H1 (cell line): Measurements from ENCODE around the gene CNPY3. TPM values are rescaled to one million over a fixed set of nuclear protein-coding genes. Genes with fewer than 3 reads are reported as not detected.

ENCODE experiments used
- CTCF ChIA-PET: fragments of 300-600 bp; sonication (Branson Sonifier 250); formaldehyde crosslinking; loops from one replicate; lab custom pipeline; 2021; ENCODE audit not compliant: partially characterized antibody; lab: Charles Lee
- POLR2A ChIA-PET: fragments of 300-600 bp; sonication (Branson Sonifier 250); formaldehyde crosslinking; loops from one replicate; lab custom pipeline; 2021; ENCODE audit warnings: inconsistent platforms; ENCODE audit not compliant: partially characterized antibody; lab: Charles Lee
- DNase-seq, 2 experiments: peaks; one replicate each; pipeline versions ENCODE4 v3.0.0 to v3.0.0-alpha.2; 2010 to 2022; ENCODE audit warnings: low spot score in 2 of 2, low read depth in 1 of 2, mixed read lengths in 1 of 2
- FAIRE-seq: peaks from 2 replicates; lab custom pipeline; 2011; peaks lifted over from hg19 to GRCh38; lab: Jason Lieb, UNC
- H2AFZ ChIP-seq: 2 replicates; pipeline ENCODE4 v1.8.1; 2012; ENCODE audit warnings: low read length, inconsistent platforms
- H2AK5ac ChIP-seq: 2 replicates; pipeline ENCODE4 v1.6.1; 2013; ENCODE audit warnings: low read depth, low read length
- H2BK120ac ChIP-seq: replicated peaks from 2 replicates; pipeline ENCODE3; 2013; ENCODE audit warnings: low read depth, low read length, inconsistent platforms
- H2BK12ac ChIP-seq: 2 replicates; pipeline ENCODE4 v1.6.1; 2013; ENCODE audit warnings: low read depth, low read length
- H2BK15ac ChIP-seq: 2 replicates; pipeline ENCODE4 v1.6.1; 2013; ENCODE audit warnings: low read length
- H2BK20ac ChIP-seq: 2 replicates; pipeline ENCODE4 v1.6.1; 2013; ENCODE audit warnings: low read length
- H2BK5ac ChIP-seq: 2 replicates; pipeline ENCODE4 v1.6.1; 2013; ENCODE audit warnings: low read depth, low read length
- H3K14ac ChIP-seq: 2 replicates; pipeline ENCODE4 v1.6.1; 2013; ENCODE audit warnings: inconsistent platforms; ENCODE audit not compliant: insufficient read length
- H3K18ac ChIP-seq: 2 replicates; pipeline ENCODE4 v1.6.1; 2013; ENCODE audit warnings: low read length; ENCODE audit errors: extremely low read depth
- H3K23ac ChIP-seq: 2 replicates; pipeline ENCODE4 v1.6.1; 2013; ENCODE audit warnings: inconsistent platforms; ENCODE audit not compliant: insufficient read length
- H3K23me2 ChIP-seq: 2 replicates; pipeline ENCODE4 v1.6.1; 2013; ENCODE audit warnings: low read depth, low read length
- H3K27ac ChIP-seq: 2 replicates; pipeline ENCODE4 v1.6.1; 2011; ENCODE audit warnings: low read depth, low read length, inconsistent platforms
- H3K27me3 ChIP-seq, 4 experiments: replicated peaks in 1 of 4; 1 replicate in 1 of 4; 2 replicates in 3 of 4; pipeline versions ENCODE4 v1.6.1 to v1.8.1; 2011 to 2013; ENCODE audit warnings: low read length in 3 of 4, mild to moderate bottlenecking in 3 of 4, inconsistent platforms in 2 of 4, mixed read lengths in 2 of 4, moderate library complexity in 1 of 4; ENCODE audit not compliant: control insufficient read depth in 3 of 4, insufficient read depth in 3 of 4; ENCODE audit errors: extremely low read depth in 1 of 4
- H3K36me3 ChIP-seq, 4 experiments: 2 replicates each; pipeline versions ENCODE4 v1.6.1 to v1.8.1; 2011 to 2013; ENCODE audit warnings: mild to moderate bottlenecking in 4 of 4, low read length in 3 of 4, moderate library complexity in 2 of 4, control low read depth in 1 of 4, inconsistent platforms in 1 of 4; ENCODE audit not compliant: insufficient read depth in 4 of 4, control insufficient read depth in 2 of 4
- H3K4ac ChIP-seq: replicated peaks from 2 replicates; pipeline ENCODE3; 2013; ENCODE audit warnings: low read length, low read depth, mixed read lengths, inconsistent platforms; ENCODE audit not compliant: insufficient read length
- H3K4me1 ChIP-seq, 4 experiments: replicated peaks in 1 of 4; 1 replicate in 1 of 4; 2 replicates in 3 of 4; pipeline versions ENCODE4 v1.6.1 to v1.8.1; 2011 to 2013; ENCODE audit warnings: low read length in 3 of 4, inconsistent platforms in 2 of 4, mixed read lengths in 1 of 4; ENCODE audit not compliant: insufficient read depth in 4 of 4, control insufficient read depth in 3 of 4
- H3K4me2 ChIP-seq, 2 experiments: 2 replicates each; pipeline versions ENCODE4 v1.6.1 to v1.8.1; 2011 to 2013; ENCODE audit warnings: low read depth in 2 of 2, low read length in 2 of 2, control low read depth in 1 of 2, inconsistent platforms in 1 of 2, mild to moderate bottlenecking in 1 of 2; ENCODE audit not compliant: insufficient read depth in 1 of 2
- H3K4me3 ChIP-seq, 4 experiments: fragments of 200-600, 300-600 bp in 1 of 4; sonication (generic), shearing (Covaris generic), sonication (Bioruptor Twin) in 1 of 4; 2 replicates each; pipeline versions ENCODE4 v1.5.1 to v1.8.1; 2011 to 2016; ENCODE audit warnings: low read length in 4 of 4, low read depth in 3 of 4, control low read depth in 2 of 4, inconsistent platforms in 2 of 4, mild to moderate bottlenecking in 2 of 4, mixed read lengths in 1 of 4, moderate library complexity in 1 of 4; ENCODE audit not compliant: insufficient read depth in 2 of 4; ENCODE audit errors: extremely low read depth in 1 of 4
- H3K56ac ChIP-seq: replicated peaks from 2 replicates; pipeline ENCODE3; 2013; ENCODE audit warnings: low read depth, mild to moderate bottlenecking, mixed read lengths, low read length, inconsistent platforms; ENCODE audit not compliant: insufficient read length
- H3K79me1 ChIP-seq: 2 replicates; pipeline ENCODE4 v1.6.1; 2013; ENCODE audit warnings: low read depth, low read length, control low read depth
- H3K79me2 ChIP-seq, 2 experiments: 2 replicates each; pipeline versions ENCODE4 v1.6.1 to v1.8.1; 2012 to 2013; ENCODE audit warnings: low read length in 2 of 2, mild to moderate bottlenecking in 2 of 2, inconsistent platforms in 1 of 2; ENCODE audit not compliant: insufficient read depth in 2 of 2, control insufficient read depth in 1 of 2
- H3K9ac ChIP-seq, 4 experiments: replicated peaks in 1 of 4; 1 replicate in 1 of 4; 2 replicates in 3 of 4; pipeline versions ENCODE4 v1.6.1 to v1.8.1; 2011 to 2013; ENCODE audit warnings: low read depth in 3 of 4, low read length in 3 of 4, control low read depth in 2 of 4, mild to moderate bottlenecking in 2 of 4, moderate library complexity in 2 of 4, inconsistent platforms in 1 of 4; ENCODE audit errors: extremely low read depth in 1 of 4
- H3K9me3 ChIP-seq, 2 experiments: 2 replicates each; pipeline versions ENCODE4 v1.6.1 to v1.8.1; 2012 to 2013; ENCODE audit warnings: mild to moderate bottlenecking in 2 of 2, moderate library complexity in 2 of 2, control low read depth in 1 of 2, inconsistent platforms in 1 of 2, low read depth in 1 of 2, low read length in 1 of 2, mixed read lengths in 1 of 2; ENCODE audit not compliant: insufficient read depth in 2 of 2
- H4K20me1 ChIP-seq, 2 experiments: replicated peaks in 1 of 2; 2 replicates each; pipeline versions ENCODE3 to v1.8.1; 2011 to 2013; ENCODE audit warnings: inconsistent platforms in 2 of 2, low read length in 2 of 2, mild to moderate bottlenecking in 1 of 2; ENCODE audit not compliant: insufficient read depth in 2 of 2, control insufficient read depth in 1 of 2
- H4K5ac ChIP-seq: 2 replicates; pipeline ENCODE4 v1.6.1; 2013; ENCODE audit warnings: low read length, low read depth, mixed read lengths, inconsistent platforms; ENCODE audit not compliant: insufficient read length
- H4K8ac ChIP-seq: 2 replicates; pipeline ENCODE4 v1.8.0; 2013; ENCODE audit warnings: mild to moderate bottlenecking, moderate library complexity, low read length, inconsistent platforms; ENCODE audit not compliant: insufficient read depth; ENCODE audit errors: extremely low read depth
- H4K91ac ChIP-seq: replicated peaks from 2 replicates; pipeline ENCODE3; 2013; ENCODE audit warnings: low read length, mixed read lengths, inconsistent platforms; ENCODE audit not compliant: insufficient read length
- BACH1 ChIP-seq: IDR thresholded peaks from 2 replicates; pipeline ENCODE4 v1.6.1; 2012; ENCODE audit warnings: low read length, improper control_type of control experiment
- BRCA1 ChIP-seq: IDR thresholded peaks from 2 replicates; pipeline ENCODE4 v1.6.1; 2012; ENCODE audit warnings: low read depth, low read length, improper control_type of control experiment
- CHD2 ChIP-seq: IDR thresholded peaks from 2 replicates; pipeline ENCODE4 v1.6.1; 2012; ENCODE audit warnings: low read length, improper control_type of control experiment
- EZH2 ChIP-seq: fragments of 200-600 bp; sonication (generic); IDR thresholded peaks from 2 replicates; pipeline ENCODE4 v1.7.1; 2012; ENCODE audit warnings: low read depth, mild to moderate bottlenecking, moderate library complexity, low read length, inconsistent platforms; ENCODE audit not compliant: severe bottlenecking
- GTF2F1 ChIP-seq: IDR thresholded peaks from 2 replicates; pipeline ENCODE4 v1.6.1; 2012; ENCODE audit warnings: low read depth, low read length, improper control_type of control experiment, borderline replicate concordance
- NRF1 ChIP-seq: IDR thresholded peaks from 2 replicates; pipeline ENCODE4 v1.6.1; 2011; ENCODE audit warnings: mild to moderate bottlenecking, low read depth, low read length, improper control_type of control experiment
- SIRT6 ChIP-seq: IDR thresholded peaks from one replicate; pipeline ENCODE4 v1.7.1; 2012; ENCODE audit warnings: low read length, inconsistent platforms
- SIX5 ChIP-seq: IDR thresholded peaks from 2 replicates; pipeline ENCODE4 v1.6.1; 2011; ENCODE audit warnings: mild to moderate bottlenecking, low read depth, low read length
- WGBS, 2 experiments: shearing (Covaris generic) in 1 of 2; methylation state at CpG; one replicate each; pipeline versions ENCODE4 v1.1.6 to v1.1.7; 2013 to 2015; ENCODE audit warnings: low lambda C conversion rate in 2 of 2, mixed read lengths in 2 of 2, inconsistent platforms in 1 of 2, low coverage in 1 of 2, missing lambda C conversion rate in 1 of 2; ENCODE audit not compliant: insufficient replicate concordance in 2 of 2, insufficient coverage in 1 of 2, insufficient read length in 1 of 2; ENCODE audit errors: extremely low coverage in 1 of 2, missing lambda C conversion rate in 1 of 2; 5-methylcytosine and 5-hydroxymethylcytosine counted together
- polyA plus RNA-seq, 7 experiments: library from polyadenylated mRNA; depleted of rRNA in 3 of 7; stranded (reverse) in 5 of 7; unstranded in 2 of 7; fragments of >200 nt in 5 of 7; fragments of 200-250 nt in 2 of 7; gene quantifications; 1 replicate in 5 of 7; 2 replicates in 1 of 7; 4 replicates in 1 of 7; pipeline versions ENCODE4 v1.2.1 to v1.2.3, GENCODE V29; 2011 to 2013; ENCODE audit warnings: missing spikeins in 2 of 7, mixed read lengths in 2 of 7
- total RNA-seq: library from RNA; stranded (reverse); fragmentation: NEBNext Ultra II Directional; extraction: Animal tissue kit (Norgen Biotek cat#: 25700); gene quantifications from 2 replicates; pipeline ENCODE4 v1.2.1, GENCODE V29; 2021
- TF ChIP-seq, protein P1 (sequence below): IDR thresholded peaks from 2 replicates; pipeline ENCODE4 v1.6.1; 2012; ENCODE audit warnings: inconsistent platforms

Gene CNPY3
- total and polyA plus RNA-seq, 2 of the 8 experiments (the other 6 are each of a cell fraction or from before 2014, with no cell fraction given) = 49.6 to 64.5 TPM

DNA sequence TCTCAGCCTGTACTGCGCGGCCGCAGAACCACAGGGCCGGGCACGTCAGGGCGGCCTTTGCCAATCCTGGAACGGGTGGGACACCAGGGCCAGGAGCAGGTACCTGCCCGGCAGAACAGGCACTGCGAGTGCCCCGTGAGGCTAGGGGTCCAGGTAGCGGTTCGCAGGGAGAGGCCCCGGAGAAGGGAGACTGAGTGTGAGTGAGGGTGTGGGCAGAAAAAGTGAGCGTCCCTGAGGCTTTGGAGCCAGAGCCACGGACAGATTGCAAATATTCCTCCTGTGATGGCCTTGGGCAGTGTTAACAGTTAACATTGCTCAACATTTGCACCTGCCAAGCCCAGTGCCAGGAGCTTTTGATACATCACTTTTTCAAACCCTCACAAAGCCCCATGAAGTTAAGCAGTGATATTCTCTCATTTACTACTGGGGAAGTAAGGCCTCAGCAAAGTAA lies 31.8 kb downstream of the CNPY3 start:
- Histone ChIP-seq H3K9me3 (no peaks in the 10 kb centered on the region), H2BK15ac (0 out of 2 replicates have a peak overlapping the region, but pooled peaks have one; percentile 81), H4K91ac (no peak overlapping the region), H2AFZ (no peak overlapping the region), H3K23ac (no peak overlapping the region), H3K14ac (no peak overlapping the region), H3K36me3 (peaks cover 0 to 2% (median 0%) of the 10 kb centered on the region in 4 experiments; a peak in 1 of 8 replicates), H3K79me2 (no peaks in the 10 kb centered on the region), H3K4ac (no peak overlapping the region), H3K56ac (no peak overlapping the region), H3K18ac (no peak overlapping the region; the same call in 1 of the 2 replicates), H3K4me2 (peak overlapping the region; percentile 69 to 99), H2BK12ac (0 out of 2 replicates have a peak overlapping the region, but pooled peaks have one; percentile 50), H3K4me1 (peaks cover 0 to 8% (median 6%) of the 10 kb centered on the region in 4 experiments; a peak in 5 of 7 replicates), H4K5ac (no peak overlapping the region), H4K8ac (no peak overlapping the region), H3K27ac (no peak overlapping the region), H3K4me3 (peak overlapping the region; percentile 50 to 87 (median 76)), H3K27me3 (peaks cover 0 to 13% (median 10%) of the 10 kb centered on the region in 4 experiments; a peak in 5 of 7 replicates), H3K79me1 (no peaks in the 10 kb centered on the region; the same call in 1 of the 2 replicates), H2BK120ac (no peak overlapping the region), H4K20me1 (no peaks in the 10 kb centered on the region), H2BK5ac (0 out of 2 replicates have a peak overlapping the region, but pooled peaks have one; percentile 24), H2BK20ac (no peak overlapping the region), H2AK5ac (no peak overlapping the region), H3K23me2 (peaks cover 10% of the 10 kb centered on the region), H3K9ac (peak overlapping the region in 1 of 4 experiments; percentile 25; a peak in 2 of 7 replicates)
- FAIRE-seq (no peak), DNase-seq (no peak)
- POLR2A ChIA-PET = interaction anchor here (0.8 to 5.3 kb wide), 16 partner anchors 9 to 198 kb away, joined by 3 to 21 read pairs (median 4); partner anchors contain the start of genes CNPY3, KLHDC3, MEA1 and PEX6
- TF ChIP-seq BACH1 (no peak), BRCA1 (no peak), NRF1 (no peak), SIX5 (no peak), SIRT6 (no peak), EZH2 (no peak), GTF2F1 (no peak), CHD2 (no peak)
- TF ChIP-seq, protein P1, sequence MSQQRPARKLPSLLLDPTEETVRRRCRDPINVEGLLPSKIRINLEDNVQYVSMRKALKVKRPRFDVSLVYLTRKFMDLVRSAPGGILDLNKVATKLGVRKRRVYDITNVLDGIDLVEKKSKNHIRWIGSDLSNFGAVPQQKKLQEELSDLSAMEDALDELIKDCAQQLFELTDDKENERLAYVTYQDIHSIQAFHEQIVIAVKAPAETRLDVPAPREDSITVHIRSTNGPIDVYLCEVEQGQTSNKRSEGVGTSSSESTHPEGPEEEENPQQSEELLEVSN = no peak
- WGBS, 2 experiments = 32% methylated on average over 15 of the region's 15 CpGs; no CpG with 5 or more reads in 1 of the 2 experiments
- CTCF ChIA-PET = interaction anchor here (0.6 to 2.2 kb wide), 11 partner anchors 9 to 117 kb away, joined by 3 to 6 read pairs (median 3); partner anchors contain the start of genes CNPY3, KLHDC3 and MEA1
